H1 (cell line): Measurements from ENCODE around the gene MYO16. TPM values are rescaled to one million over a fixed set of nuclear protein-coding genes. Genes with fewer than 3 reads are reported as not detected.

Experiments
- SAP30 ChIP-seq: fragments of 300-600 bp; sonication (generic); IDR thresholded peaks from 2 replicates; pipeline ENCODE4 v1.7.1; 2012; ENCODE audit warnings: low read length, moderate library complexity, mild to moderate bottlenecking, inconsistent platforms; ENCODE audit not compliant: insufficient read depth, insufficient replicate concordance
- polyA plus RNA-seq, 7 experiments: library from polyadenylated mRNA; depleted of rRNA in 3 of 7; stranded (reverse) in 5 of 7; unstranded in 2 of 7; fragments of >200 nt in 5 of 7; fragments of 200-250 nt in 2 of 7; gene quantifications; 1 replicate in 5 of 7; 2 replicates in 1 of 7; 4 replicates in 1 of 7; pipeline versions ENCODE4 v1.2.1 to v1.2.3, GENCODE V29; 2011 to 2013; ENCODE audit warnings: missing spikeins in 2 of 7, mixed read lengths in 2 of 7
- total RNA-seq: library from RNA; stranded (reverse); fragmentation: NEBNext Ultra II Directional; extraction: Animal tissue kit (Norgen Biotek cat#: 25700); gene quantifications from 2 replicates; pipeline ENCODE4 v1.2.1, GENCODE V29; 2021

MYO16 gene
- total and polyA plus RNA-seq, 2 of the 8 experiments (the other 6 are each of a cell fraction or from before 2014, with no cell fraction given): 0.02 to 0.22 TPM

DNA sequence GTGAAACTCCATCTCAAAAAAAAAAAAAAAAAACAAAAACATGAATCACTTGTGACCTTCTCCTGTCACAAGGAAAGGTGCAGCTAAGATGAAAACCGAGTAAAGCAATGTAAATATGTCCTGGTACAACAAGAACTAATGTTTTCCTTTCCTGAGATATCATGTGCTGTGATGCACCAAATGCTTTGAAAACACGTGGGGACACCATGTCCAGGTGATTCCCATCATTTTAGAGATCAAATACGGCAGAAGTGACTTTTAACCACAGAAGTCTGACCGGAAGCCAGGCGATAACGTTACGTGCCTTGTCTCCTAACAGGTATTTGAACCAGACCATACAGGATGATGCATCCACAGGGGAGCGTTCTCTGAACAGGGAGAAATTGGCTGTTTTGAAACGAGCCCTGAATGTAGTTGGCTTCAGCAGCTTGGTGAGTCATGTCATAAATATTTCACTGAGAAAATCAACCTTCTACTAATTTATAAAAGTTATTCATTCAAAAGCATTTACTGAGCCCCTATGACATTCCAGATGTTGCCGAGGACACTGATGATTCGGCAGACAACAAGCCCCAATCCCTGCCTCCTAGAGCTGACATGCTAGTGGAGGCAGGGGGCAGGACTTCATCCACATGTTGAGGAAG, 328.1 kb downstream of the MYO16 start (continued):
- no peak for TF ChIP-seq SAP30
